HG03575 (cell line): ENCODE results near the gene DST.

Experiments
- ATAC-seq: cut with Tn5 transposase; IDR thresholded peaks from one replicate; pipeline ENCODE4 v1.9.1; 2021; ENCODE audit not compliant: unreplicated experiment, insufficient number of reproducible peaks, low FRiP score; ENCODE audit errors: extremely low read depth

The DST gene

DNA sequence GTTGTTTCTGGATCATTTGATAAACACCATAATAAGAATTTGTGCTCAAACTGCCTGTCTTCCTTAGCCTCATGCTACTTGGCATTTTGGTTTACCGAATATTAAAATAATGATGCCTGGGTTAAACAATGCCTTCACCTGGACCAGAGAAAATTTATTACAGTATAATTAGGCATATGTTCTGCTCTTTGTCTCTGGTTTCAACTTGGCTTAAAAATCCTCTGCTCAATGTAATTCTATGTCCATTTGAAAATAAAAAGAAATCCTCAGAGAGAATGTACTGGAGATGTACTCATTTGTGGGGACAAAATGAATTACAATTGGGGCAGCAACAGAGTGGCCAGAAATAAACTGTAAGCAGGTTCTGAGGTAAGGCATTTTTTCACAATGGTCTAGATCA is 95.0 kb downstream of the DST start:
- ATAC-seq: no peak

DNA sequence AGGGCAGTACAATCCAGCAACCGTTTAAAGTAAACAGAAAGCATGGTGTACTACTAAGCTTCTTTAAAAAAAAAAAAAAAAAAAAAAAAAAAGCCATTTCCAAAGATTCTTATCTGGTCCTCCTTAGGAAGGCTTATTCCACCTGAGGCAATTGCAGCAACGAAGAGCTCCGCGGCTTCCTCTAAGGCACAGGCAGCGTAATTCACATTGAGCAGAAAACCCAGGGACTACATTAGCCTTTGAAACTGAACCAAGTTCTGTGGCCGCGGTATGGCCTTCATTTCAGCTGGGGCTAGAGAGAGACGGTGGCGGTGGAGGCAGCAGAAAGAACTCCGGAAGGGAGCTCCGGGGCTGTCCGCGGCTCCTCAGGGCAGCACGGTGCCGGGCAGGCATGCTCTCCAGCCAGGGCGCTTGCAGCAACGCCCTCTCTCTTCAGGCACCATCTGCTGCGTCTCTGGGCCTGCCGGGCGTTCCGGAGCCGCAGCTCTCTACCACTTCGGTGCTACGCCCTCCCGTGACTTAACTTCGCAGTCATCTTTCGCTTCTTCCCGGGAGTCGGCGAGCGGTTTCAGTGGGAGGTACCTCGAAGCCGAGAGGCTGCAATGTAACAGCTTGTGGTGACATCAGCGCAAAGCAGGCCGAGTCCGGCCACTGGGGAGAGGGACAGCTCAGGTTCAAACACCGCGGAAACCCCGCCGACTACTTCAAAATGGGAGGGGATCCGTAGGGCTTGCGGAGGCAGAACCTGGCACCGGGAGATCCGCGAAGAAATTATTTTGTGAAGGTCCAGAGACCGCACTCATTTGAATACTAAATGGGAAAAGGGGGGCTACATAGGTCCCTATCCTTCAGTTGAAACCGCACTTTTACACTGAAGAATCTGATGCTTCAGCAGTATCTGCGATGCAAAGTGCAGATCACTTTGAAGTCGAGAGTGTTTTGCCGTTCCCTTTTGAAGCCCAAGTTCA is 100.0 kb downstream of the DST start:
- ATAC-seq: peak; percentile 92

DNA sequence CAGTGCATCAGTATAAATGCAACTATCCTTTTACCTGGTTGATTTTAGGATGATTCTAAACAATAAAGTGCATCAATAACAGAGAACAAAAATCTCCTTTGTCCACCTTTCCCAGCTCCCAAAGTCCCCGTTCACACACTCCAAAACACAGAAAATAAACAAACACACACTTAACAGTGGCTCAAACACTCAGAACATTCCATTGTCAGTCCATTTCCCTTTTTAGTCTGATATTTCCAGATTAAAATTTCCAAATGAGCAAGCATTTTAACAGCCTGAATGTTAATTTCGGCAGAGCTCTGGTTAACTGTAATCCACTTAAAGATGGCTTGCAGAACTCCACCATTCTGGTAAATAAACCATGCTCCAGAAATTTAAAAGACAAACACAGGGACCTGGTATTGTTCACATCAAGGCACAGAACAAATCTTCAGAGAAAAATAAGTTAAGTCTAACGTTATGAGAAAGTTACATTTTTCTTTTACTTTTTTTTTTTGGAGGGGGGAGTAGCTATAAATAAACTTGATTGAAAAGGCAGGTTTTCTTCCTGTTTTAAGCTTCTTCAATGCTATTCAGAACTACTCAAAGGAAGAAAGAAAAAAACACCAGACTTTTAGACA is 100.8 kb downstream of the DST start:
- ATAC-seq: no peak

DNA sequence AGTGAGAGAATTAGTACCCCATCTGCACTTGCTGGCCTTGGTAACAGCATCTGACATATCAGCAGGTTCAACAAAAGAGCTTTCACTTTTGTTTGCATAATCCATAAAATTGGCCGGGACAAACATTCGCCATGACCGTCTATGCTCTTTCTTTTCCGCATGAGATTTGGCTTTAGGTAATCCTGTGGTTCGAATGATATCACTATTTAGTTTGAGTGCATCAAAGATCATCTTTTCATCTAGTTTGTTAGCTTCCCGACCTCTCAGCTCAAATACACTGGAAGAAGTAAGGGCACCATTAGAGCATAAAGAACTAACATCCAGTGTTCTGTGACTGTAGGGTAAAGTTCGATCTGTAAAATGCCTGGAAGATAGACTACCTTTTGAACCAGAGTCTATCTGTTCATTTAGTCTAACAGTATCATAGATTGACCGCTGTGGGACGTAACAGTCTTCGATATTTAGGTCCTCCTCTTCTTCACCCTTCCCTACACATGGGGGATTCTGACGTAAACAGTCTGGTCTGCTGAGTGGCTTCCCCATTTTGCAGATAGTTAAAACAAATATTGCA is 101.6 kb downstream of the DST start:
- ATAC-seq: no peak

DNA sequence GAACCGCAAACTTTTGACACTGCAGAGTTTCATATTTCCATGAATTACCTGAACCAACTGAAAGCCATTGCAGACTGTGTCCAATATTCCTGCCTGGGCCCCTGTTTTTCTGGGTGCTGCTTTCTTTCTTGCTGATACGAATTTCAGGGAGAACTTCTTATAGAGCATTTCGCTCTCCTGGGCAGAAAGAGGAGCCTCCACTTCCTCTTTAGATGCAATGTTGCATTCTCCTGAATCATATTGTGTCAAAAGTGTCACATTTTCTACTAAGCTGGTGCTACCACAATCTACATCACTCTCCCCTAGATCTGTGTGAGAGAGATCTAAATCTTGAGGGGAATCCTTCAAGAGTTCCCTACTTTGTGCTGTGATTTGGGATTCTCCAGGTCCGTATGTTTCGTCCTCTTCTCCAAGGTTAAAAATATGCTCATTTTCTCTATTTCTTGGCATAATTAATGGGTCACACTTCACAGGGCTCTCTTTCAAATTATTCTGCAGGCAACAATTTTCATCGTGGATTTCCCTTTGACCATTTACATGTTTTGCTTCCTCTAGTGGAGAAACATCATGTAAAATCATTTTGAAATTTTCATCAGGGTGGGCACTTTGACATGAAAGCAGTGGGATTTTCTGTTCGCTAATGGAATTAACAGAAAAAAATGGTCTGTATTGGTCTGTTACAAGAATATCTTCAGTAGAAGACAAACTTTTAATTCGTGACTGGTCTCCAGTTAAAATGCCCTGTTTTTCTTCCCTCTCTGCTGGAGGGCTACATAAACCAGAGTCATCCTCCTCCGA is 102.3 kb downstream of the DST start:
- ATAC-seq: no peak

DNA sequence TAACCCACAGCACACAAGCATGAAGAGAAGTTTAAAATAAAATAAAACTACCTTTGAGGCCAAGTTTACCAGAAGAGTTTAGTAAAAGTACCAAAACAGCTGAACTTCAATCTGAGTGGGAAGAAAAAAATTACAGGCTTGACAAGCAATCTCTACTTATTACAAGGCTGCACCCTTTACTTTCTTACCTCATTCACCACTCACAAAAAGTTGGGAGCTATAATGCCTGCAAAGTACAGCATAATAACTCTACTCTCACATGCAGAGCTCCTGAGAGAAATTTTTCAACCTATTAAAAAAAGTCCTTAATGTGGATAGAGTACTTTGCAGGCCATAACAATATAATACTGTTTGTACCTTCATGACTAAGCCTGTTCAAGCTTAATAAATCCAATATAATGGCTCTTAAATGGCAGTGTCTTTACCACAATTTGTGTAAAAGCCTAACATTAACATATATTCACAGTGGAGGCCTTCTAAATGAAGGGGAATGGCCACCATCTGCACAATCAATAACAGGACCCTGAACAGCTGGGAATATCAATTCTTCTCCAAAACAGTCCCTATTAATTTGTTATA is 103.1 kb downstream of the DST start:
- ATAC-seq: no peak

DNA sequence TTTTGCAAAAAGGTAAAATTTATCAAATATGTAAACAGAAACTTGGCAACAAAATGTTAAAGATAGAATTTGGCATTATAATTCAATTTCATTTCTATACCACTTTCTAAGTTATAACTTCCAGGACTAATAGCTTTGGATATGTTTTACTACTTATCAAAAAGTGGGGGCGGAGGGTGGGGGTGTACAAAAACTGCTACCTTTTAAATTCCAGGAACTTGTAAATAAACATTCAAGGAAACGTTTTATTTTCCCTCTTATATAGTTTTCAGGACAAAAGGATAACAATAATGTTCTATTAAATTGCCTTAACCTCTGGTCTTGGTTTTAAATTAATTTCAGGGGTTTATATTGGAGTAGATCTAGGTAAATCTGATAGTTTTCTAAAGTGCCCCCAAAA is 103.8 kb downstream of the DST start:
- ATAC-seq: no peak

DNA sequence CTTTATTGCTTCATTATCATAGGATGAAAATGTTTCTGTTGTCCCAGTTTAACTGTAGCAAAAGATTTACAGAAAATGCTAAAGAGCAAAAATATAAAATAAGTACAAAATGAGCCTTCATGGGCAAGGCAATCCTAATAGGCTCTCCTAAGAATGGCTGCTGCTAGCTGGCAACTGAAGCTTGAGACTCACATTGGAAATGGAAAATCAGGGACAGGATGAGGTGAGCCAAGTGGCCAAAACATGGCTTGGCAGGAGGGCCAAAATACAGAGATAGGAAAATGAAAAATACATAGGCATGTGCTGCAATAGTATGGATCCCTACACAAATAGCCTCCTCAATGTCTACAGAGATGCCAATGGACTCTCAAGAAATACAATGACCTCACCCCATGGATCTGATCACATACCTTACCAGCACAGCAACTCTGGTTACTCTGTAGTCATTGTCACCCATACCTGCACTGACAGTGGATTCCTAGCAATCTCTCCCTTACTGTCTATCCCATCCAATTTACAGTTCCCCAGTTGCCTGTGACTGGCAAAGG is 105.4 kb downstream of the DST start:
- no peak for ATAC-seq

DNA sequence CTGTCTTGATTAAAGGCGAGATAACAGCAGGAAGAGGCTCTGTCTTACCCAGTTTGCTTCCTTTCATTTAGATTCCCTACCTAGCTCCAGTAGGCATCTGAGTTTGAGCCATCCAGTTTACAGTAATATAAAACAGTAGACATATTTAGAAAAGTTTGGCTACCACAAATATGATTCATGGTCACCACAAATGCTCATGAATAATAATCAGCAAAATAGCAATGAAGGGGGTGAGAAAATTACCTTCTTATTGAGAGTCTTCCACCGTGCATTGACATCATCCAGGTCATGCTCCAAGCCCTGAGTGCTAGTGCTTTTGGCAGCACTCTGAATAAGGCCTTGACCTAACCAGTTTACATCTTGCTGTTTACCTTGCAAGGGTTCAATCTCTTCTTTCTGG is 106.2 kb downstream of the DST start:
- ATAC-seq: no peak

DNA sequence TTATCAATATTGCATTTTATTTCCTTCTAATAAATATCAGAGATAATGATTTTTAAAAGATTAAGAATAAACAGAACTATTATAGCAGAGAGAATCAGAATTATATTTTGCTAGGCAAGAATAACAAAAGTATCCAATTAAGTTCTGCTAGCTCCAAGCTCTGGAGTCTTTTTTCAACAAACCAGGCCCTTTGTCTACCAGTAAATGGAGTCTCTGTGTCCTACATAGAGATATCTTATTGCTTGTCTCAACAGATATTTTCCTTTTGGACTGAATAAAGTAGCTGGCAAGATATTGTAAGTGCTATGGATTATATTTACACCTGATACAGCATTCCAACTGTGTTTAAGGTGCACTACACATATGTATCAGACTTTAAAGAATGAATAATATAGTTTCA is 107.1 kb downstream of the DST start:
- ATAC-seq: no peak

DNA sequence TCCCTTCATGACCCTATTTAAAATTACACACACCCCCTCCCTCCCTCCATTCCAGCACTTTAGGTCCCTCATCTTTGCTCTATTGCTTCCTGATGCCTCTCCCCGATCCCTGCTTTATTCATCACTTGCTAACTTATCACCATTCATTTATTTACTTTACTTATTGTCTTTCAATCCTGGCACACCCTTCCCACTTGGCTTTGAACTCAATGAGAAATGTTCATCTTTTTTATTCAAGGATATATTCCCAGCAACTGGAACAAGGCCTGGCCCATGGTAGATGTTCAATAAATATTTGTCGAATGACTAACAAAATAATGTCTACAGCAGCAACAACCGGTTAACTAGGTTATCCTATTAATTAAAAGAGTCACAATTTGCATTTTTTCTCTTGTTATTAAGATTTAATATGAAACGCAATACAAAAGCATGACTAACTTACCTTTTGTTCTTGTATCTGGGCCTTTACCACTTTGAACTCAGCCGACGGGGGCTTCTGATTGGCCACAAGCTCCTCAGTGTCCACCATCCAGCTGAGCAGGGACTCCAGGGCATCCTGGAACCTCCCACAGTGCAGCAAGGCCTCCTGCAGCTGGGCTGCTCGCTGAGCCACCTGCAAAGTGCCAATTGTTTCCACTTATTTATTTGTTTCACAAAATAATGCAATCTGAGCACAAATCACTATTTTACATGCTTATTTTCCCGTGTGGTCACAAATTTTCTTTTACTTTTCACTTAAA is 107.8 kb downstream of the DST start:
- no peak for ATAC-seq

DNA sequence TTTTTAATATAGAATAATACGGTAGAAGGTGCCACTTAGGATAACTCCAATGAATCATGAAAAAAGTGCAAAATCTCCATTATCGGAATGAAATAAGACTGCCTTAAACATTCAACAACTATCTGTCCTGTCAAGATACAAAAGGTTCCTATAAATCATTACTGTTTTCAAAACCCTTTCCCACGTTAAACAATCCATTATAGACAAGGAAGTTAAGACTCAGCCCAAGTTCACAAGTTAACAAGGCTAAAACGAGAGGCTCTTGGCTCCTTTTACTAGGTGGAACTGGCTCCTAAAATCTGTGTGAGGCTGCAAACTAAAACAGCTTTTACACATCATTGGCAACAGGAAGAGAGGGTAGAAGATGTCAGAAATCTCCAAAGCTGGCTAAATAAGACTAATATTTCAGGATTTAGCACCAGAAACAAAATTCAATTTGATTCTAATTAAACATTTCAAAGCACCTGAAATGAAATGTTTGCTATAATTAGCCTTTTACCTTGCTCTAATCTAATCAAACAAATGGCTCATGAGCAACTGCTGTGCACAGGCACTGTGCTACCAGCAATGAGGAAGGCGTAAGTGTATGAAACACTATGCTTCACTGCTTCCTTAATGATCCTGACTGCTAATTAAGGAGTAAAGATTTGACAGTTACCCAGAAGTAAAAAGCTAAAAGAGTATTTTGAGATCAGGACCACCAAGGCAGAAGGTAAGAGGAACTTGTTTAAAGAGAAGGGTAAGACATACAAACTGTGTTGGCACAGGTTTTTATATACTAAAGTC is 109.7 kb downstream of the DST start:
- no peak for ATAC-seq

DNA sequence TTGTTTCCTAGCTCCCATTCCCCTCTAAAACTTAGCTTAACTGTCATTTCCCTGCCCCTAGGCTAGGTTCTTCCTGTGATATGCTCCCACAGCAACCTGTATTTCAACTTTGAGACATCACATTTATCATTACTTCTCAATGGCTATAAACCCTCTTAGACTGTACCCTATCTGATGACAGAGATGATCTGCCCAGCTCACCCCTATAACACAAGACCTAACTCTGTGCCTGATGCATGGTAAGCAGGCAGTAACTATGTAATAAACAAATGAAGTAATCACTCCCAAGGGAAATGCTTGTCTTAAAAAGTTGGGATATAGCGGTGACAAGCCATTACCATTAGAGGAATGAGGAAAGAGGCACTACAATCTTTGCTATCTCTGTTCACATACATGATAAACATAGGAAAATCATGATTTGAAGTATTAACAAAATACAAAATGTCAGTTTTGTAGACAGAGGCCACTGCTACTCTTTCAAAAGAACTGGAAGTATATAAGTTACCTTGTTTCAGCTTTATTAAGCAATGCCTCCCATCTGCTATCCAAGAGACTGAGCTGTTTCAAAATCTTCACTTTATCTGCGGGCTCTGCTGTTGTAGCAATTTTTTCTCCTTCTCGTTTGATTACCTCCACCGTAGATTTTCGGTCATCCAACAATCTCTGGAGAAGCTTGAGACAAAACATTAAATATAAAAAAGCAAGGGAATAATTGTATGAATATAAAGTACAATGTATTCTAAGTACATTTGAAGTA is 110.7 kb downstream of the DST start:
- no peak for ATAC-seq

DNA sequence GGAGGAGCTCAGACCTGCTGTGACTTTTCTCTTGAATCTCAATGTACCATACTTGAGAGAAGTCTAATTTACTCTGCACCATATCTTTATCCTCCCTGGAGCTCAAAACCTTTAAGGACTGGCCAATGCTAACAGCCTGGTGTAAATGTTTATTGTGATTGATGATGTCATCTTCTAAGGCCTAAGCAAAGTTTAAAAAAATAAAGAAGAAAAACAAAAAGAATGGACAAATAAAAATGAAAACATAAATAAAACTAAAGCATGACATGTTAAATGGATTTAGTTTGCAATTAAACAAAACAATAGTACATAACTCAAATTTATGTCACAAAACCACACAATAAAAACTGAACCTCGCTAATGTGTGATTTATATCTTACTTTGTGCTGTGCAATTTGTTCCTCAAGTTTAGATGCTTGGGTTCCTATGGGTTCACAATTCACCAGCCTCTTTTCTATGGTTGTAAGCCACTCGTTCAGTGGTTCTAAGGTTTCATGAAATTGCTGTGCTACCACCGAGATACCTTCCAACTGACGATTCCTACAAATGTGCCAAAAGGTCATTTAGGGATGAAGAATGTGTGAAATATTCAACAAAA is 113.0 kb downstream of the DST start:
- ATAC-seq: no peak

DNA sequence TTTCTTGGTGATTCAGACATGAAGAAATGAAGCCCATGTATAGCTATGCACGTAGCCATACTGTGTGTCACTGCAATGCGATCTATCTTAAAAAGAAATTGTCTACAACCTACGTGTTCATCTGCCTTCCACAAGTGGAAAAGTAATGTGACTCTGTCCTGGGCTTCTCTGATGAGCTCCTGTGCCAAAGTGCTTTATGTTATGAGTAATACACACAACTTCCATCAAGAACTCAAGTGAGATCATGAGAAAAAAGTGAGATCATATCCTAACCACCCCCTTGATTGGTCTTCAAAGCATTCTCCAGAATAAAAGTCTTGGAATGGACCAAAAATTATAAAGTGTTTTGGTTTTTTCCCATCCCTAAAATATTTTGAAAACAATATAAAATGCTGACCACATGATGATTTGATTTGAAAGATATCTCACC is 114.3 kb downstream of the DST start:
- no peak for ATAC-seq

DNA sequence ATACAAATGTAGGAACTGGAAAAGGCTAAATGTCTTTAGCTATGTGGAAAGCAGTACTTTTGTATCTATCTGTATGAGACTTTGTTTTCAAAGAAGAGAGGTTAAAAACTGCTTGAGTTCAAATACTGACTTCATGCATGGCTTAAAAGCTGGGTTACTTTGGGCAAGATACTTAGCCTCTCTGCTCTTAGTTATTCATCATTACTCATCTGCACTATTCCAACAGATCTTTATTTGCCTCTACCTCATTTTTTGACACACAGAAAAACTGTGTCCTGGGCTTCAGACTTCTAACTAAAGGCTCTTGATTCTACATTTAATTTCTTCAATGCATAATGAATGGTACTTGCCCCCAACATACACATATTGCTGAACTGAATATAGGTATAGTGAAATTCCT is 114.8 kb downstream of the DST start:
- ATAC-seq: no peak
